Endothelial cell of umbilical vein (primary cell): Measurements from ENCODE around the gene ANKS1B. TPM values are rescaled to one million over a fixed set of nuclear protein-coding genes. Genes with fewer than 3 reads are reported as not detected.

Source experiments
- BruUV-seq: library from RNA; stranded (reverse); fragments of 400-500 nt; replicated peaks from 2 replicates; lab custom pipeline; 2021; lab: Mats Ljungman, UMichigan
- CTCF ChIA-PET: fragments of 300-600, 350-600 bp; sonication (Branson Sonifier 250); formaldehyde crosslinking; loops from one replicate; lab custom pipeline; 2021; ENCODE audit warnings: antibody characterized with exemption, inconsistent platforms; lab: Charles Lee
- POLR2A ChIA-PET: fragments of 300-600, 350-600 bp; sonication (Branson Sonifier 250); formaldehyde crosslinking; loops from one replicate; lab custom pipeline; 2021; ENCODE audit warnings: antibody characterized with exemption, inconsistent platforms; lab: Charles Lee
- DNase-seq: peaks from one replicate; pipeline ENCODE4 v3.0.0-alpha.2; 2011; ENCODE audit warnings: low read depth, low spot score
- FAIRE-seq: peaks from 2 replicates; lab custom pipeline; 2011; peaks lifted over from hg19 to GRCh38; lab: Jason Lieb, UNC
- H2AFZ ChIP-seq: 2 replicates; pipeline ENCODE4 v1.6.0; 2012; ENCODE audit warnings: low read depth, low read length, control low read depth, inconsistent platforms
- H3K27ac ChIP-seq: 2 replicates; pipeline ENCODE4 v1.5.1; 2011; ENCODE audit warnings: low read depth, mild to moderate bottlenecking, control low read depth, low read length, moderate library complexity; ENCODE audit not compliant: insufficient read depth
- H3K27me3 ChIP-seq, 2 experiments: 2 replicates each; pipeline versions ENCODE4 v1.6.0 to v1.6.1; 2011; ENCODE audit warnings: low read length in 2 of 2, mixed read lengths in 1 of 2; ENCODE audit not compliant: control insufficient read depth in 2 of 2, insufficient read depth in 2 of 2
- H3K36me3 ChIP-seq, 2 experiments: 2 replicates in 1 of 2; 3 replicates in 1 of 2; pipeline ENCODE4 v1.5.1; 2011; ENCODE audit warnings: low read length in 2 of 2, mild to moderate bottlenecking in 1 of 2, moderate library complexity in 1 of 2; ENCODE audit not compliant: control insufficient read depth in 2 of 2, insufficient read depth in 2 of 2; ENCODE audit errors: extremely low read depth in 1 of 2
- H3K4me1 ChIP-seq: 3 replicates; pipeline ENCODE4 v1.5.1; 2011; ENCODE audit warnings: mild to moderate bottlenecking, low read length; ENCODE audit not compliant: control insufficient read depth, insufficient read depth; ENCODE audit errors: extremely low read depth
- H3K4me2 ChIP-seq: 2 replicates; pipeline ENCODE4 v1.6.1; 2011; ENCODE audit warnings: low read length, control low read depth, mixed read lengths; ENCODE audit not compliant: insufficient read depth
- H3K4me3 ChIP-seq, 3 experiments: fragments of 200-600 bp in 1 of 3; sonication (generic), shearing (Covaris generic) in 1 of 3; replicated peaks in 1 of 3; 2 replicates each; pipeline ENCODE4 v1.5.1; 2011 to 2016; ENCODE audit warnings: control low read depth in 3 of 3, low read length in 3 of 3, mild to moderate bottlenecking in 2 of 3, inconsistent platforms in 1 of 3, low read depth in 1 of 3, moderate library complexity in 1 of 3; ENCODE audit not compliant: insufficient read depth in 1 of 3
- H3K79me2 ChIP-seq: 2 replicates; pipeline ENCODE4 v1.6.0; 2012; ENCODE audit warnings: low read length, inconsistent platforms; ENCODE audit not compliant: control insufficient read depth, insufficient read depth
- H3K9ac ChIP-seq: replicated peaks from 2 replicates; pipeline ENCODE3; 2011; ENCODE audit warnings: low read length, control low read depth; ENCODE audit not compliant: insufficient read depth; ENCODE audit errors: extremely low read depth
- H3K9me1 ChIP-seq: replicated peaks from 3 replicates; pipeline ENCODE4 v1.6.0; 2011; ENCODE audit warnings: mild to moderate bottlenecking, low read length; ENCODE audit not compliant: control insufficient read depth, insufficient read depth; ENCODE audit errors: extremely low read depth
- H3K9me3 ChIP-seq: replicated peaks from 2 replicates; pipeline ENCODE4 v1.5.1; 2012; ENCODE audit warnings: low read length, inconsistent platforms; ENCODE audit not compliant: control insufficient read depth, insufficient read depth
- H4K20me1 ChIP-seq: replicated peaks from 2 replicates; pipeline ENCODE3; 2011; ENCODE audit warnings: mild to moderate bottlenecking, low read length; ENCODE audit not compliant: control insufficient read depth, insufficient read depth; ENCODE audit errors: extremely low read depth
- EZH2 ChIP-seq: IDR thresholded peaks from 2 replicates; pipeline ENCODE4 v1.6.1; 2012; ENCODE audit warnings: borderline replicate concordance, low read depth, mild to moderate bottlenecking, moderate library complexity, low read length, inconsistent platforms; ENCODE audit not compliant: severe bottlenecking
- FOS ChIP-seq: IDR thresholded peaks from 2 replicates; pipeline ENCODE4 v1.6.1; 2011; ENCODE audit warnings: mild to moderate bottlenecking, low read length, moderate library complexity, borderline replicate concordance; ENCODE audit not compliant: insufficient read depth
- GATA2 ChIP-seq: IDR thresholded peaks from 2 replicates; pipeline ENCODE4 v1.7.0; 2011; ENCODE audit warnings: low read depth, mild to moderate bottlenecking, moderate library complexity, mixed read lengths, low read length; ENCODE audit not compliant: insufficient read length, insufficient read depth
- JUN ChIP-seq: IDR thresholded peaks from 2 replicates; pipeline ENCODE4 v1.6.1; 2011; ENCODE audit warnings: borderline replicate concordance, low read depth; ENCODE audit not compliant: insufficient read length, insufficient read depth
- MYC ChIP-seq: IDR thresholded peaks from one replicate; pipeline ENCODE4 v1.6.1; 2011; ENCODE audit warnings: mild to moderate bottlenecking, low read depth, low read length
- POLR2A ChIP-seq: IDR thresholded peaks from 2 replicates; pipeline ENCODE4 v1.6.1; 2012; ENCODE audit warnings: low read depth, mild to moderate bottlenecking, control low read depth, low read length
- POLR2AphosphoS5 ChIP-seq: IDR thresholded peaks from 2 replicates; pipeline ENCODE4 v1.6.1; 2012; ENCODE audit warnings: low read depth, mild to moderate bottlenecking, control low read depth, low read length, moderate library complexity; ENCODE audit not compliant: insufficient read depth
- dilution Hi-C: fragments of 300-500 bp; cut with MboI; formaldehyde crosslinking; loops from one replicate; pipeline ENCODE4 v1.15.0; 2019; ENCODE audit warnings: low sequenced_read_pairs; ENCODE audit not compliant: extremely low pct_ligation_motif_present
- intact Hi-C: fragments of 100-400 bp; cut with micrococcal nuclease; formaldehyde crosslinking; loops from one replicate; pipeline ENCODE4 v1.10.0; 2022
- polyA plus RNA-seq, 4 experiments: library from polyadenylated mRNA; depleted of rRNA in 3 of 4; stranded (reverse) in 3 of 4; unstranded in 1 of 4; fragments of >200 nt; gene quantifications; 2 replicates each; pipeline versions ENCODE4 v1.2.1 to v1.2.3, GENCODE V29; 2011 to 2012; ENCODE audit warnings: missing spikeins in 1 of 4
- total RNA-seq: library from RNA; stranded (reverse); gene quantifications from 2 replicates; pipeline ENCODE4 v1.2.3, GENCODE V29; 2021
- TF ChIP-seq, protein P1 (sequence below): IDR thresholded peaks from 2 replicates; pipeline ENCODE4 v1.6.1; 2011; ENCODE audit not compliant: insufficient read depth, insufficient read length
- TF ChIP-seq, protein P2 (sequence below), 2 donors: IDR thresholded peaks; 1 replicate in 1 of 2; 2 replicates in 1 of 2; pipeline ENCODE4 v1.5.1; 2011; ENCODE audit warnings: low read length in 2 of 2, mild to moderate bottlenecking in 2 of 2, moderate library complexity in 2 of 2, control low read depth in 1 of 2, inconsistent platforms in 1 of 2, low read depth in 1 of 2; ENCODE audit not compliant: insufficient read depth in 1 of 2; ENCODE audit errors: extremely low read depth in 1 of 2

Gene ANKS1B
- total and polyA plus RNA-seq, 2 donors (not counting 3 experiments of a cell fraction or from before 2014, with no cell fraction given) = 0.15 to 0.38 TPM

DNA sequence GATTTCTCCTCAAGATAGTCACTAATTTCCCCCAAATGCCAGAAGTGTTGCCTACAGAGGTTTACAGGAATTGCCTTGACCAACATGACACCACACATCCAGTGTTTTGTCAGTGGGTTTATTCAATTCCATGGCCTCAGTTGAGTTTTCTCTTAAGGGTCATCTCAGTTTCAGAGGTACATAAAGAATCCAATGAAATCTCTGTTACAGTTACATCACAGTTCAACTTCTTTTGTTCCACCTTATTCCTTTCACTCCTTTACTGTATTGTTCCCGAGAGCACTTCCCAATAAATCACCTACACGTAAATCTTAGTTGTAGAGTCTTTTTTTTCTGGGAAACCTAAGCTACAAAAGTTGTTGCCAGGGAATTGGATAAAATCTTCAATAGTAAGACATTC lies 410.8 kb downstream of the ANKS1B start:
- dilution Hi-C loops = no loop called here
- H3K9me3 ChIP-seq = peaks cover 2% of the 10 kb centered on the region
- FAIRE-seq = no peak
- H4K20me1 ChIP-seq = no peaks in the 10 kb centered on the region
- BruUV-seq = no TSS peak
- intact Hi-C loops = no loop called here
- H3K4me2 ChIP-seq = no peak overlapping the region
- TF ChIP-seq POLR2AphosphoS5 (no peak), FOS (no peak), POLR2A (no peak), JUN (no peak), MYC (no peak), GATA2 (no peak), EZH2 (no peak)
- TF ChIP-seq, protein P1, sequence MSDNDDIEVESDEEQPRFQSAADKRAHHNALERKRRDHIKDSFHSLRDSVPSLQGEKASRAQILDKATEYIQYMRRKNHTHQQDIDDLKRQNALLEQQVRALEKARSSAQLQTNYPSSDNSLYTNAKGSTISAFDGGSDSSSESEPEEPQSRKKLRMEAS = no peak
- TF ChIP-seq, protein P2, sequence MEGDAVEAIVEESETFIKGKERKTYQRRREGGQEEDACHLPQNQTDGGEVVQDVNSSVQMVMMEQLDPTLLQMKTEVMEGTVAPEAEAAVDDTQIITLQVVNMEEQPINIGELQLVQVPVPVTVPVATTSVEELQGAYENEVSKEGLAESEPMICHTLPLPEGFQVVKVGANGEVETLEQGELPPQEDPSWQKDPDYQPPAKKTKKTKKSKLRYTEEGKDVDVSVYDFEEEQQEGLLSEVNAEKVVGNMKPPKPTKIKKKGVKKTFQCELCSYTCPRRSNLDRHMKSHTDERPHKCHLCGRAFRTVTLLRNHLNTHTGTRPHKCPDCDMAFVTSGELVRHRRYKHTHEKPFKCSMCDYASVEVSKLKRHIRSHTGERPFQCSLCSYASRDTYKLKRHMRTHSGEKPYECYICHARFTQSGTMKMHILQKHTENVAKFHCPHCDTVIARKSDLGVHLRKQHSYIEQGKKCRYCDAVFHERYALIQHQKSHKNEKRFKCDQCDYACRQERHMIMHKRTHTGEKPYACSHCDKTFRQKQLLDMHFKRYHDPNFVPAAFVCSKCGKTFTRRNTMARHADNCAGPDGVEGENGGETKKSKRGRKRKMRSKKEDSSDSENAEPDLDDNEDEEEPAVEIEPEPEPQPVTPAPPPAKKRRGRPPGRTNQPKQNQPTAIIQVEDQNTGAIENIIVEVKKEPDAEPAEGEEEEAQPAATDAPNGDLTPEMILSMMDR (IDR thresholded peaks at IDR 0.05; ENCODE audit: extremely low read depth in 1 of 2, insufficient read depth in 1 of 2, low read depth in 1 of 2, low read length in 2 of 2) = no peak
- H3K4me1 ChIP-seq = no peaks in the 10 kb centered on the region
- ChIA-PET CTCF (no interaction called here), POLR2A (no interaction called here)
- H3K79me2 ChIP-seq = no peaks in the 10 kb centered on the region
- no peak overlapping the region for H3K9ac ChIP-seq
- H3K27ac ChIP-seq = no peak overlapping the region
- no peak overlapping the region for H3K4me3 ChIP-seq
- no peak for DNase-seq
- H3K27me3 ChIP-seq = no peaks in the 10 kb centered on the region
- H3K36me3 ChIP-seq = no peaks in the 10 kb centered on the region
- no peak overlapping the region for H2AFZ ChIP-seq
- no peaks in the 10 kb centered on the region for H3K9me1 ChIP-seq
